OCI-LY7 (cell line): Measurements from ENCODE around the gene IKBKE. TPM values are rescaled to one million over a fixed set of nuclear protein-coding genes. Genes with fewer than 3 reads are reported as not detected.

Source experiments
- BruUV-seq: library from RNA; stranded (reverse); fragments of 400-500 nt; replicated peaks from 2 replicates; lab custom pipeline; 2021; lab: Mats Ljungman, UMichigan
- CTCF ChIA-PET: fragments of 300-600 bp; sonication (Branson Sonifier 250); formaldehyde crosslinking; loops from one replicate; lab custom pipeline; 2022; ENCODE audit warnings: antibody characterized with exemption; ENCODE audit not compliant: unreplicated experiment; lab: Charles Lee
- POLR2A ChIA-PET: fragments of 300-600 bp; sonication (Branson Sonifier 250); formaldehyde crosslinking; loops from one replicate; lab custom pipeline; 2022; ENCODE audit warnings: antibody characterized with exemption; lab: Charles Lee
- DNase-seq: peaks from one replicate; pipeline ENCODE4 v3.0.0-alpha.2; 2015; ENCODE audit warnings: low spot score
- H2AFZ ChIP-seq: fragments of 200-600 bp; sonication (generic), shearing (Covaris generic); 2 replicates; pipeline ENCODE4 v1.6.1; 2014; ENCODE audit warnings: mild to moderate bottlenecking, antibody characterized with exemption, low read length, moderate library complexity
- H3K27ac ChIP-seq: fragments of 200-600 bp; sonication (generic); 2 replicates; pipeline ENCODE4 v1.5.1; 2014; ENCODE audit warnings: mixed run types, low read depth, mild to moderate bottlenecking, moderate library complexity, low read length, inconsistent platforms; ENCODE audit not compliant: poor library complexity, severe bottlenecking
- H3K36me3 ChIP-seq: fragments of 200-600 bp; sonication (generic); 2 replicates; pipeline ENCODE4 v1.6.1; 2014; ENCODE audit warnings: mild to moderate bottlenecking, antibody characterized with exemption, low read length, moderate library complexity, mixed read lengths; ENCODE audit not compliant: insufficient read depth
- H3K4me1 ChIP-seq: fragments of 200-600 bp; sonication (generic); 2 replicates; pipeline ENCODE4 v1.5.1; 2014; ENCODE audit warnings: mild to moderate bottlenecking, low read length; ENCODE audit not compliant: insufficient read depth, poor library complexity, severe bottlenecking
- H3K4me2 ChIP-seq: fragments of 200-600 bp; sonication (generic); 2 replicates; pipeline ENCODE4 v1.6.1; 2014; ENCODE audit warnings: mild to moderate bottlenecking, low read length
- H3K4me3 ChIP-seq: fragments of 200-600 bp; sonication (generic); 2 replicates; pipeline ENCODE4 v1.5.1; 2014; ENCODE audit warnings: mild to moderate bottlenecking, low read depth, low read length; ENCODE audit not compliant: poor library complexity, severe bottlenecking
- H3K79me2 ChIP-seq: fragments of 200-600 bp; sonication (generic); 2 replicates; pipeline ENCODE4 v1.6.1; 2016; ENCODE audit warnings: low read depth, mild to moderate bottlenecking, low read length, moderate library complexity, mixed read lengths; ENCODE audit not compliant: insufficient read depth
- H3K9me2 ChIP-seq: fragments of 200-600 bp; sonication (generic); 2 replicates; pipeline ENCODE4 v1.6.1; 2016; ENCODE audit warnings: mild to moderate bottlenecking, low read length, mixed read lengths; ENCODE audit not compliant: insufficient read depth
- H3K9me3 ChIP-seq: fragments of 200-600 bp; sonication (generic); 2 replicates; pipeline ENCODE4 v1.6.1; 2014; ENCODE audit warnings: mild to moderate bottlenecking, mixed run types, low read length, mixed read lengths
- H4K20me1 ChIP-seq: fragments of 200-600 bp; sonication (generic); 2 replicates; pipeline ENCODE4 v1.6.1; 2014; ENCODE audit warnings: mild to moderate bottlenecking, antibody characterized with exemption, low read length, moderate library complexity, mixed read lengths; ENCODE audit not compliant: insufficient read depth
- CTCF ChIP-seq: fragments of 200-600 bp; sonication (generic); conservative IDR thresholded peaks from 2 replicates; pipeline ENCODE4 v1.5.1; 2014; ENCODE audit warnings: mild to moderate bottlenecking, antibody characterized with exemption, low read length, moderate library complexity, mixed read lengths
- EZH2phosphoT487 ChIP-seq: fragments of 200-600 bp; sonication (generic); IDR thresholded peaks from 2 replicates; pipeline ENCODE4 v1.6.1; 2018; ENCODE audit warnings: low read depth, borderline replicate concordance, mild to moderate bottlenecking, mixed run types, antibody characterized with exemption, low read length, moderate library complexity, mixed read lengths
- intact Hi-C: fragments of 100-400 bp; cut with micrococcal nuclease; formaldehyde crosslinking; loops from one replicate; pipeline ENCODE4 v1.10.0; 2022; ENCODE audit not compliant: unreplicated experiment
- total RNA-seq, 2 experiments: library from RNA; depleted of rRNA in 1 of 2; stranded (reverse); fragments of >200 nt in 1 of 2; shearing (Covaris generic) in 1 of 2; gene quantifications; 2 replicates each; pipeline ENCODE4 v1.2.3, GENCODE V29; 2014 to 2022

IKBKE gene
- total RNA-seq, 2 experiments from 2014 or later = 23.9 to 38.5 TPM

GRCh38 chr1:206541236-206541833 is 71.1 kb downstream of the IKBKE start:
- no peak overlapping the region for H2AFZ ChIP-seq
- H3K9me2 ChIP-seq = no peaks in the 10 kb centered on the region
- no peaks in the 10 kb centered on the region for H3K9me3 ChIP-seq
- H4K20me1 ChIP-seq = no peaks in the 10 kb centered on the region
- no peak overlapping the region for H3K27ac ChIP-seq
- H3K4me1 ChIP-seq = peaks cover 17% of the 10 kb centered on the region
- POLR2A ChIA-PET = interaction anchor here (0.7 to 1.1 kb wide), 3 partner anchors 14 to 39 kb away, joined by 3 read pairs; no protein-coding TSS in a partner anchor
- BruUV-seq = no TSS peak
- no peaks in the 10 kb centered on the region for H3K36me3 ChIP-seq
- no peak overlapping the region for H3K4me2 ChIP-seq
- no peak for DNase-seq
- CTCF ChIA-PET = interaction anchor here (1.1 to 1.7 kb wide), 2 partner anchors 15 to 42 kb away, joined by 3 to 4 read pairs; no protein-coding TSS in a partner anchor
- H3K79me2 ChIP-seq = no peaks in the 10 kb centered on the region
- TF ChIP-seq CTCF = no peak
- TF ChIP-seq EZH2phosphoT487 = no peak
- no peak overlapping the region for H3K4me3 ChIP-seq
- intact Hi-C loops = no loop called here

GRCh38 chr1:206544562-206545257 is 74.4 kb downstream of the IKBKE start:
- Histone ChIP-seq H3K36me3 (no peaks in the 10 kb centered on the region), H3K27ac (no peak overlapping the region), H2AFZ (no peak overlapping the region), H3K79me2 (no peaks in the 10 kb centered on the region), H3K4me1 (peaks cover 12% of the 10 kb centered on the region), H3K4me2 (peak overlapping the region; percentile 19; the same call in 1 of the 2 replicates), H3K9me2 (no peaks in the 10 kb centered on the region), H3K9me3 (no peaks in the 10 kb centered on the region), H3K4me3 (no peak overlapping the region), H4K20me1 (no peaks in the 10 kb centered on the region)
- intact Hi-C loops = loop anchor here (1.0 kb wide), 2 partner anchors 39 to 54 kb away; no protein-coding TSS in a partner anchor
- TF ChIP-seq EZH2phosphoT487 = no peak
- peak; percentile 95 for TF ChIP-seq CTCF
- ChIA-PET POLR2A (interaction anchor here (0.7 to 2.6 kb wide), 6 partner anchors 10 to 113 kb away, joined by 3 to 18 read pairs (median 4); no protein-coding TSS in a partner anchor), CTCF (interaction anchor here (0.6 to 5.0 kb wide), 7 partner anchors 9 to 119 kb away, joined by 3 to 29 read pairs (median 4); no protein-coding TSS in a partner anchor)
- peak; percentile 76 for DNase-seq
- no TSS peak for BruUV-seq
